ENCODE data around the gene HGFAC.

DNA sequence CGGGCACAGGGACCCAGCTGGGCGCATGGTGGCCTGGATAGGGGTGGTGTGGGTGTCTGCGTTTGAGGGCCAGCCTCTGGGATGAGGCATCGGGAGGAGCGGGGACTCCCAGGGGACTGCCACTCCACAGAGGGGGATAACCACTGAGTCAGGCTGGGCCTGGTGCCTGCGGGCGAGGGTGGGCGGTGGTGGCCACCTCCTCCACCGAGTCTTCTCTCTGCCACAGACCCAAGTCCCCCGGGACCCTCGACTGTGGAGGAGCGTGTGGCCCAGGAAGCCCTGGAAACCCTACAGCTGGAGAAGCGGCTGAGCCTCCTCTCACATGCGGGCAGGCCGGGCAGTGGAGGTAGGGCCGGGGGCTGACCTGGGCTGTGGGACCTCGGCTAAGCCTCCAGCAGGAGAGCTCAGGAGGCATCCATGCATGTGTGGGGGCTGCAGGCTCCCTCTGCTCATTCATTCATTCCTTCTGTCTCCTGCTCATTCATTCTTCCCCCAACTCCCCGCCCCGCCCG lies 47.7 kb downstream of the HGFAC start:
- TF ChIP-seq, protein P1, sequence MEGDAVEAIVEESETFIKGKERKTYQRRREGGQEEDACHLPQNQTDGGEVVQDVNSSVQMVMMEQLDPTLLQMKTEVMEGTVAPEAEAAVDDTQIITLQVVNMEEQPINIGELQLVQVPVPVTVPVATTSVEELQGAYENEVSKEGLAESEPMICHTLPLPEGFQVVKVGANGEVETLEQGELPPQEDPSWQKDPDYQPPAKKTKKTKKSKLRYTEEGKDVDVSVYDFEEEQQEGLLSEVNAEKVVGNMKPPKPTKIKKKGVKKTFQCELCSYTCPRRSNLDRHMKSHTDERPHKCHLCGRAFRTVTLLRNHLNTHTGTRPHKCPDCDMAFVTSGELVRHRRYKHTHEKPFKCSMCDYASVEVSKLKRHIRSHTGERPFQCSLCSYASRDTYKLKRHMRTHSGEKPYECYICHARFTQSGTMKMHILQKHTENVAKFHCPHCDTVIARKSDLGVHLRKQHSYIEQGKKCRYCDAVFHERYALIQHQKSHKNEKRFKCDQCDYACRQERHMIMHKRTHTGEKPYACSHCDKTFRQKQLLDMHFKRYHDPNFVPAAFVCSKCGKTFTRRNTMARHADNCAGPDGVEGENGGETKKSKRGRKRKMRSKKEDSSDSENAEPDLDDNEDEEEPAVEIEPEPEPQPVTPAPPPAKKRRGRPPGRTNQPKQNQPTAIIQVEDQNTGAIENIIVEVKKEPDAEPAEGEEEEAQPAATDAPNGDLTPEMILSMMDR (IDR thresholded peaks at IDR 0.05) = no peak
- TF ChIP-seq POLR2A (IDR thresholded peaks at IDR 0.05) = no peak

All from thyroid gland (tissue), 4 donors.